Suprapubic skin (tissue), 4 donors: ENCODE data around the gene SLC27A5. TPM values are rescaled to one million over a fixed set of nuclear protein-coding genes. Genes with fewer than 3 reads are reported as not detected.

Source experiments
- DNase-seq, 2 donors: peaks; one replicate each; pipeline ENCODE4 v3.0.0-alpha.2; 2019; ENCODE audit warnings: low spot score in 2 of 2
- H3K27ac ChIP-seq: fragments of 200-600 bp; sonication (generic); one replicate; pipeline ENCODE4 v1.5.1; 2019
- H3K27me3 ChIP-seq: fragments of 200-600 bp; sonication (generic); one replicate; pipeline ENCODE4 v1.5.1; 2019
- H3K36me3 ChIP-seq: fragments of 200-600 bp; sonication (generic); one replicate; pipeline ENCODE4 v1.5.1; 2019
- H3K4me1 ChIP-seq: fragments of 200-600 bp; sonication (generic); one replicate; pipeline ENCODE4 v1.5.1; 2019
- H3K4me3 ChIP-seq: fragments of 200-600 bp; sonication (generic); one replicate; pipeline ENCODE4 v1.5.1; 2019; ENCODE audit warnings: mild to moderate bottlenecking
- H3K9me3 ChIP-seq: fragments of 200-600 bp; sonication (generic); one replicate; pipeline ENCODE4 v1.5.1; 2019
- CTCF ChIP-seq, 2 donors: fragments of 200-600 bp in 1 of 2; fragments of 450-650 bp in 1 of 2; sonication (generic) in 1 of 2; IDR thresholded peaks; one replicate each; pipeline ENCODE4 v1.5.1; 2016 to 2019; ENCODE audit warnings: antibody characterized with exemption in 2 of 2, mild to moderate bottlenecking in 1 of 2, moderate library complexity in 1 of 2
- EP300 ChIP-seq: sonication (generic); formaldehyde crosslinking; IDR thresholded peaks from one replicate; pipeline ENCODE4 v1.6.1; 2017; ENCODE audit warnings: antibody characterized with exemption
- POLR2A ChIP-seq, 2 donors: fragments of 450-650 bp; IDR thresholded peaks; one replicate each; pipeline ENCODE4 v1.6.1; 2017; ENCODE audit warnings: antibody characterized with exemption in 2 of 2, mild to moderate bottlenecking in 2 of 2, moderate library complexity in 2 of 2
- POLR2AphosphoS5 ChIP-seq, 3 donors: sonication (generic); formaldehyde crosslinking; IDR thresholded peaks; one replicate each; pipeline ENCODE4 v1.6.1; 2017; ENCODE audit warnings: antibody characterized with exemption in 3 of 3
- WGBS: methylation state at CpG from one replicate; pipeline ENCODE4 v1.1.5; 2018; 5-methylcytosine and 5-hydroxymethylcytosine counted together
- total RNA-seq, 4 donors: library from RNA; depleted of rRNA; stranded (reverse); fragments of >200 nt; gene quantifications; one replicate each; pipeline ENCODE4 v1.1.0, GENCODE V29; 2016

SLC27A5 gene
- total RNA-seq, 4 donors from 2014 or later: 2.1 to 19.1 (median 10.7) TPM

- DNase-seq: peak in 1 of 2 donors; percentile 49
- TF ChIP-seq CTCF (IDR thresholded peaks at IDR 0.05) (no peak), POLR2AphosphoS5 (IDR thresholded peaks at IDR 0.05) (no peak), POLR2A (IDR thresholded peaks at IDR 0.05) (no peak), EP300 (no peak)
- H3K4me3 ChIP-seq: no peak overlapping the region
- H3K4me1 ChIP-seq: peaks cover 35% of the 10 kb centered on the region
- 89% methylated on average over 9 of the region's 18 CpGs for WGBS
- H3K36me3 ChIP-seq: peaks cover 57% of the 10 kb centered on the region
- H3K27ac ChIP-seq: no peak overlapping the region
- H3K27me3 ChIP-seq: no peaks in the 10 kb centered on the region
- H3K9me3 ChIP-seq: no peaks in the 10 kb centered on the region
Observed at GRCh38 chr19:58547323-58548312, 35.8 kb upstream of the SLC27A5 start.

- WGBS: 30% methylated on average over 1 of the region's 1 CpG
- peaks cover 35% of the 10 kb centered on the region for H3K4me1 ChIP-seq
- no peaks in the 10 kb centered on the region for H3K9me3 ChIP-seq
- no peak overlapping the region for H3K27ac ChIP-seq
- TF ChIP-seq EP300: no peak
- TF ChIP-seq POLR2AphosphoS5 (IDR thresholded peaks at IDR 0.05): no peak
- no peak for TF ChIP-seq POLR2A (IDR thresholded peaks at IDR 0.05)
- TF ChIP-seq CTCF (IDR thresholded peaks at IDR 0.05): no peak
- no peak for DNase-seq
- H3K4me3 ChIP-seq: peak overlapping the region; percentile 97
- no peaks in the 10 kb centered on the region for H3K27me3 ChIP-seq
- H3K36me3 ChIP-seq: peaks cover 41% of the 10 kb centered on the region
Observed at GRCh38 chr19:58546019-58546530, 34.3 kb upstream of the SLC27A5 start.

- no peaks in the 10 kb centered on the region for H3K27me3 ChIP-seq
- WGBS: 7% methylated on average over 20 of the region's 21 CpGs
- no peaks in the 10 kb centered on the region for H3K9me3 ChIP-seq
- peaks cover 35% of the 10 kb centered on the region for H3K4me1 ChIP-seq
- H3K4me3 ChIP-seq: peak overlapping the region; percentile 97
- H3K27ac ChIP-seq: peak overlapping the region; percentile 93
- peaks cover 35% of the 10 kb centered on the region for H3K36me3 ChIP-seq
- DNase-seq: peak in 1 of 2 donors; percentile 62
- TF ChIP-seq EP300: no peak
- no peak for TF ChIP-seq POLR2A (IDR thresholded peaks at IDR 0.05)
- no peak for TF ChIP-seq CTCF (IDR thresholded peaks at IDR 0.05)
- no peak for TF ChIP-seq POLR2AphosphoS5 (IDR thresholded peaks at IDR 0.05)
Observed at GRCh38 chr19:58545286-58546018, 33.7 kb upstream of the SLC27A5 start.

- TF ChIP-seq POLR2AphosphoS5 (IDR thresholded peaks at IDR 0.05): no peak
- no peak for TF ChIP-seq CTCF (IDR thresholded peaks at IDR 0.05)
- TF ChIP-seq POLR2A (IDR thresholded peaks at IDR 0.05): no peak
- no peak for TF ChIP-seq EP300
- H3K4me1 ChIP-seq: peaks cover 35% of the 10 kb centered on the region
- H3K4me3 ChIP-seq: peak overlapping the region; percentile 97
- DNase-seq: peak in 1 of 2 donors; percentile 67
- no peaks in the 10 kb centered on the region for H3K9me3 ChIP-seq
- H3K27me3 ChIP-seq: peaks cover under 1% of the 10 kb centered on the region
- peaks cover 28% of the 10 kb centered on the region for H3K36me3 ChIP-seq
- peak overlapping the region; percentile 93 for H3K27ac ChIP-seq
- 0% methylated on average over 3 of the region's 92 CpGs for WGBS
Observed at GRCh38 chr19:58544591-58545285, 32.9 kb upstream of the SLC27A5 start.
